ENCODE results near the gene ARRB2.

The ARRB2 gene

DNA sequence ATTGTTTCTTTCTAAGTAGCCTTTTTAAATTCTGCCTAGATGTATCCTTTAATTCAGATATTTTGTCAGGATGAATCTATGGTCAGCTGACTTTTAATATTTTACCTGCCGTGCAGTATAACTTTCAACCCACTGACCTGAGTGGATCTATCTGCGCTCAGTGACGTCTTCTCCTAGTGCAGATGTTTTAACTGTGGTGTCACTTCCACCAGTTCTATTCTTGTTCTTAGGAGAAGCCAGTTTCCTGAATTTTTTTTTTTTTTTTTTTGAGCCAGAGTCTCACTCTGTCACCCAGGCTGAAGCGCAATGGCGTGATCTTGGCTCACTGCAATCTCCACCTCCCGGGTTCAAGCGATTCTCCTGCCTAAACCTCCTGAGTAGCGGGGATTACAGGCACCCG, 56.3 kb downstream of the ARRB2 start:
- no peak for DNase-seq

- no peak for DNase-seq
Measured at GRCh38 chr17:4768298-4768697, 57.9 kb downstream of the ARRB2 start.

DNA sequence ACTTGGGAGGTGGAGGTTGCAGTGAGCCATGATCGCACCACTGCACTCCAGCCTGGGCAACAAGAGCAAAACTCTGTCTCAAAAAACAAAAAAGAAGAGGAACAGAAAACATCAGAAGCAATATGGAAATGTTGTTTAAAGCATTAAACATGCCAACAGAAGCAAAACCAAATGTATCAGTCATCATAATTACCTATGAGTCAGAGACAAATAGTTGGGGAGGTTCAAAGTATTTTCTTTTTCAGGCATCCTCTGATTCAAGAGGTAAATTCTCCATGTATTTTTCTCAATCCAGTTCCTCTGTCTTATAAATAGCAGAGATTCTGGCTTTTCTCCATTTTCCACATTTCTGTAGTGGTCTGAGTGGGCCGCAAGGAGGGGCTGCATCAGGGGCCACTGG, 59.2 kb downstream of the ARRB2 start:
- no peak for DNase-seq

Measured in CD4-positive, alpha-beta T cell treated with Interleukin-10 for 1 hour (primary cell).